Gastroesophageal sphincter (tissue), 3 donors: ENCODE data around the gene TAS2R1.

ENCODE experiments used
- CTCF ChIP-seq, 4 experiments: fragments of 200-600 bp in 2 of 4; fragments of 450-650 bp in 2 of 4; sonication (generic) in 1 of 4; IDR thresholded peaks; one replicate each; pipeline ENCODE4 v1.5.1; 2017 to 2019; ENCODE audit warnings: antibody characterized with exemption in 4 of 4, mild to moderate bottlenecking in 2 of 4, moderate library complexity in 2 of 4
- EP300 ChIP-seq: sonication (generic); formaldehyde crosslinking; IDR thresholded peaks from one replicate; pipeline ENCODE4 v1.6.1; 2017; ENCODE audit warnings: antibody characterized with exemption, mild to moderate bottlenecking
- POLR2A ChIP-seq, 2 donors: fragments of 450-650 bp; IDR thresholded peaks; one replicate each; pipeline ENCODE4 v1.6.1; 2017; ENCODE audit warnings: antibody characterized with exemption in 2 of 2, mild to moderate bottlenecking in 2 of 2, moderate library complexity in 1 of 2
- POLR2AphosphoS5 ChIP-seq: sonication (generic); formaldehyde crosslinking; IDR thresholded peaks from one replicate; pipeline ENCODE4 v1.6.1; 2017; ENCODE audit warnings: antibody characterized with exemption

- TF ChIP-seq CTCF (IDR thresholded peaks at IDR 0.05) = no peak
- no peak for TF ChIP-seq POLR2A (IDR thresholded peaks at IDR 0.05)
- TF ChIP-seq EP300 = no peak
- TF ChIP-seq POLR2AphosphoS5 = no peak
Observed at GRCh38 chr5:9644630-9645029, 14.5 kb upstream of the TAS2R1 start.
